A549 (cell line): ENCODE data around the gene FKBP4. TPM values are rescaled to one million over a fixed set of nuclear protein-coding genes. Genes with fewer than 3 reads are reported as not detected.
"Not testable (repeated sequence)": the region's sequence is repeated elsewhere in the genome, so short reads cannot be mapped to it uniquely, and the experiment has no call there.

Experiments used
- ATAC-seq, 2 experiments: fragments of 200-7000 bp in 1 of 2; fragments of >200 bp in 1 of 2; cut with Nextera tagmentation in 1 of 2; cut with Tn5 transposase in 1 of 2; 3 replicates each; pipeline versions ENCODE4 v1.8.0 to v1.9.1; 2018 to 2020; ENCODE audit warnings: mild to moderate bottlenecking in 1 of 2, moderate library complexity in 1 of 2
- CTCF ChIA-PET: fragments of 300-600 bp; sonication (Branson Sonifier 250); formaldehyde crosslinking; extraction: SDS; loops from one replicate; lab custom pipeline; 2021; ENCODE audit warnings: antibody characterized with exemption, inconsistent platforms; lab: Yijun Ruan, JAX
- POLR2A ChIA-PET: fragments of 350-600 bp; formaldehyde crosslinking; extraction: SDS; loops from one replicate; lab custom pipeline; 2021; ENCODE audit warnings: antibody characterized with exemption, inconsistent platforms; lab: Yijun Ruan, JAX
- DNase-seq, 2 experiments: peaks; one replicate each; pipeline versions ENCODE4 v3.0.0 to v3.0.0-alpha.2; 2011 to 2016; ENCODE audit warnings: low read depth in 1 of 2, low spot score in 1 of 2
- FAIRE-seq: peaks from 2 replicates; lab custom pipeline; 2011; peaks lifted over from hg19 to GRCh38; lab: Jason Lieb, UNC
- H3K27ac ChIP-seq, 2 experiments: fragments of >200 bp; sonication (Bioruptor Twin); formaldehyde crosslinking; 3 replicates each; pipeline ENCODE4 v1.5.1; 2016 to 2017
- H3K4me1 ChIP-seq: fragments of >200 bp; sonication (Bioruptor Twin); formaldehyde crosslinking; 3 replicates; pipeline ENCODE4 v1.6.1; 2016
- H3K4me2 ChIP-seq: fragments of >200 bp; sonication (Bioruptor Twin); formaldehyde crosslinking; 3 replicates; pipeline ENCODE4 v1.6.1; 2016
- H3K4me3 ChIP-seq: fragments of >200 bp; sonication (Bioruptor Twin); formaldehyde crosslinking; 3 replicates; pipeline ENCODE4 v1.5.1; 2016
- H3K9me3 ChIP-seq: fragments of >200 bp; sonication (Bioruptor Twin); formaldehyde crosslinking; 3 replicates; pipeline ENCODE4 v1.6.1; 2016
- ATOH8 ChIP-seq: fragments of 250-450 bp; sonication (Bioruptor Pico); IDR thresholded peaks from 2 replicates; pipeline ENCODE4 v1.5.0; 2020; ENCODE audit warnings: low read depth, mild to moderate bottlenecking, moderate library complexity
- CBX2 ChIP-seq: fragments of 200-600 bp; sonication (generic); IDR thresholded peaks from 2 replicates; pipeline ENCODE4 v1.6.1; 2016; ENCODE audit warnings: low read depth, mild to moderate bottlenecking, borderline replicate concordance
- CBX8 ChIP-seq: fragments of 200-600 bp; sonication (generic); IDR thresholded peaks from 2 replicates; pipeline ENCODE4 v1.6.1; 2016
- CEBPB ChIP-seq, 2 experiments: fragments of >200 bp in 1 of 2; sonication (Bioruptor Twin) in 1 of 2; formaldehyde crosslinking in 1 of 2; IDR thresholded peaks; 2 replicates each; pipeline ENCODE4 v1.6.1; 2012 to 2016
- EHMT2 ChIP-seq: fragments of 200-600 bp; sonication (generic); IDR thresholded peaks from 2 replicates; pipeline ENCODE4 v1.6.1; 2016; ENCODE audit warnings: antibody characterized with exemption, low read depth, mild to moderate bottlenecking, moderate library complexity
- EP300 ChIP-seq, 2 experiments: fragments of >200 bp; sonication (Bioruptor Twin); formaldehyde crosslinking; IDR thresholded peaks; 2 replicates in 1 of 2; 3 replicates in 1 of 2; pipeline ENCODE4 v1.6.1; 2016 to 2017
- HES2 ChIP-seq: fragments of >200 bp; sonication (Bioruptor Twin); formaldehyde crosslinking; IDR thresholded peaks from 2 replicates; pipeline ENCODE4 v1.6.1; 2016
- HMGXB4 ChIP-seq: fragments of 250-450 bp; sonication (Bioruptor Pico); IDR thresholded peaks from 2 replicates; pipeline ENCODE4 v1.5.0; 2021; ENCODE audit warnings: mild to moderate bottlenecking, moderate library complexity, borderline replicate concordance
- HOXA7 ChIP-seq: fragments of 250-450 bp; sonication (Bioruptor Pico); IDR thresholded peaks from 2 replicates; pipeline ENCODE4 v1.5.0; 2020; ENCODE audit warnings: mild to moderate bottlenecking, moderate library complexity
- JUN ChIP-seq, 2 experiments: fragments of >200 bp; sonication (Bioruptor Twin); formaldehyde crosslinking; IDR thresholded peaks; 2 replicates in 1 of 2; 3 replicates in 1 of 2; pipeline ENCODE4 v1.6.1; 2016 to 2017
- JUNB ChIP-seq: fragments of >200 bp; sonication (Bioruptor Twin); formaldehyde crosslinking; IDR thresholded peaks from 2 replicates; pipeline ENCODE4 v1.6.1; 2016
- KDM1A ChIP-seq: fragments of 200-600 bp; sonication (generic); IDR thresholded peaks from 2 replicates; pipeline ENCODE4 v1.6.1; 2016; ENCODE audit warnings: low read depth, mild to moderate bottlenecking
- KDM5A ChIP-seq: fragments of 200-600 bp; sonication (generic); IDR thresholded peaks from 2 replicates; pipeline ENCODE4 v1.6.1; 2016; ENCODE audit warnings: antibody characterized with exemption, mild to moderate bottlenecking
- MAFK ChIP-seq: fragments of 450-650 bp; IDR thresholded peaks from 2 replicates; pipeline ENCODE4 v1.6.1; 2014; ENCODE audit not compliant: partially characterized antibody
- MAX ChIP-seq: IDR thresholded peaks from 2 replicates; pipeline ENCODE4 v1.6.1; 2012
- MAZ ChIP-seq: fragments of 150-350 bp; IDR thresholded peaks from 2 replicates; pipeline ENCODE4 v1.6.1; 2014; ENCODE audit warnings: antibody characterized with exemption, low read depth, low read length, borderline replicate concordance
- NFE2L2 ChIP-seq: fragments of 150-350 bp; conservative IDR thresholded peaks from 2 replicates; pipeline ENCODE4 v1.6.1; 2014; ENCODE audit warnings: low read length
- NPAS2 ChIP-seq: fragments of 250-450 bp; sonication (Bioruptor Pico); IDR thresholded peaks from 2 replicates; pipeline ENCODE4 v1.8.0; 2022; ENCODE audit warnings: mild to moderate bottlenecking, moderate library complexity, borderline replicate concordance
- NR3C1 ChIP-seq: fragments of >200 bp; sonication (Bioruptor Twin); formaldehyde crosslinking; IDR thresholded peaks from 3 replicates; pipeline ENCODE4 v1.6.1; 2017
- PHF8 ChIP-seq: fragments of 200-600 bp; sonication (generic); IDR thresholded peaks from 2 replicates; pipeline ENCODE4 v1.6.1; 2016; ENCODE audit warnings: low read depth, mild to moderate bottlenecking, antibody characterized with exemption, moderate library complexity, borderline replicate concordance
- POLR2AphosphoS2 ChIP-seq: conservative IDR thresholded peaks from 2 replicates; pipeline ENCODE4 v1.6.1; 2012; ENCODE audit warnings: low read length, improper control_type of control experiment, inconsistent platforms
- RARB ChIP-seq: fragments of 250-450 bp; sonication (Bioruptor Pico); IDR thresholded peaks from 2 replicates; pipeline ENCODE4 v1.8.0; 2021; ENCODE audit warnings: mild to moderate bottlenecking, moderate library complexity
- TFCP2L1 ChIP-seq: fragments of 250-450 bp; sonication (Bioruptor Pico); IDR thresholded peaks from 2 replicates; pipeline ENCODE4 v1.5.0; 2021; ENCODE audit warnings: mild to moderate bottlenecking
- TP53 ChIP-seq: fragments of 250-450 bp; sonication (Bioruptor Pico); IDR thresholded peaks from 2 replicates; pipeline ENCODE4 v1.5.0; 2021; ENCODE audit warnings: mild to moderate bottlenecking, moderate library complexity
- USF2 ChIP-seq: fragments of 450-650 bp; IDR thresholded peaks from 2 replicates; pipeline ENCODE4 v1.6.1; 2014; ENCODE audit warnings: antibody characterized with exemption
- ZSCAN20 ChIP-seq: fragments of 250-450 bp; sonication (Bioruptor Pico); IDR thresholded peaks from 2 replicates; pipeline ENCODE4 v1.8.0; 2022; ENCODE audit warnings: mild to moderate bottlenecking, moderate library complexity
- WGBS: methylation state at CpG from one replicate; pipeline ENCODE4 v1.1.6; 2017; ENCODE audit errors: missing lambda C conversion rate; 5-methylcytosine and 5-hydroxymethylcytosine counted together
- polyA plus RNA-seq, 4 experiments: library from polyadenylated mRNA; depleted of rRNA in 3 of 4; stranded (reverse); fragments of >200 nt; fragmentation: RNase III in 1 of 4; extraction: RNeasy Plus Mini Kit Qiagen cat#74134 plus additional on column Dnase treatment in 1 of 4; gene quantifications; 2 replicates in 3 of 4; 3 replicates in 1 of 4; pipeline ENCODE4 v1.2.3, GENCODE V29; 2011 to 2017

The FKBP4 gene
- polyA plus RNA-seq, 2 of the 4 experiments (the other 2 are of a cell fraction): 108 to 137 TPM

GRCh38 chr12:2765608-2766007, 29.2 kb upstream of the FKBP4 start:
- Histone ChIP-seq H3K4me2 (no peak overlapping the region), H3K27ac (no peak overlapping the region), H3K4me3 (no peak overlapping the region), H3K9me3 (no peaks in the 10 kb centered on the region), H3K4me1 (no peaks in the 10 kb centered on the region)
- ATAC-seq: no peak
- no peak for FAIRE-seq
- POLR2A ChIA-PET: no interaction called here
- 3% methylated on average over 6 of the region's 6 CpGs for WGBS
- TF ChIP-seq USF2 (no peak), NPAS2 (CRISPR knock-in tag) (no peak)
- CTCF ChIA-PET: interaction anchor here (0.9 to 1.8 kb wide), 3 partner anchors 7 to 84 kb away, joined by 3 to 6 read pairs (median 5); no protein-coding TSS in a partner anchor
- no peak for DNase-seq

GRCh38 chr12:2768224-2768961, 26.4 kb upstream of the FKBP4 start:
- CTCF ChIA-PET: interaction anchor here (2.2 to 2.9 kb wide), 2 partner anchors 16 to 28 kb away, joined by 7 to 18 read pairs; no protein-coding TSS in a partner anchor

GRCh38 chr12:2769866-2770533, 24.8 kb upstream of the FKBP4 start:
- DNase-seq (no peak), FAIRE-seq (no peak)
- ChIA-PET CTCF (no interaction called here), POLR2A (no interaction called here)
- no peaks in the 10 kb centered on the region for H3K4me1 ChIP-seq
- no peaks in the 10 kb centered on the region for H3K9me3 ChIP-seq
- H3K4me2 ChIP-seq: no peak overlapping the region
- WGBS: 41% methylated on average over 11 of the region's 11 CpGs
- TF ChIP-seq POLR2AphosphoS2 (no peak), JUNB (no peak), KDM1A (no peak), KDM5A (no peak), HMGXB4 (no peak), ZSCAN20 (CRISPR knock-in tag) (no peak), CEBPB (IDR thresholded peaks at IDR 0.05) (no peak), MAFK (no peak)
- TF ChIP-seq, all 56 proteins: peak for 0
- ATAC-seq: no peak
- H3K4me3 ChIP-seq: no peak overlapping the region
- H3K27ac ChIP-seq: no peak overlapping the region

More at GRCh38 chr12:2768224-2768961, 26.4 kb upstream of the FKBP4 start:
- H3K4me2 ChIP-seq: no peak overlapping the region
- TF ChIP-seq TFCP2L1 (CRISPR knock-in tag) (no peak), USF2 (no peak), CBX8 (no peak), EHMT2 (no peak), JUN (IDR thresholded peaks at IDR 0.05) (no peak), MAX (no peak), POLR2AphosphoS2 (no peak), NR3C1 (no peak), EP300 (IDR thresholded peaks at IDR 0.05) (no peak), HOXA7 (CRISPR knock-in tag) (no peak), CBX2 (no peak), PHF8 (no peak), TP53 (CRISPR knock-in tag) (no peak), ATOH8 (CRISPR knock-in tag) (no peak), MAZ (no peak), RARB (CRISPR knock-in tag) (no peak), CEBPB (IDR thresholded peaks at IDR 0.05) (no peak), ZSCAN20 (CRISPR knock-in tag) (no peak), HES2 (no peak), NFE2L2 (no peak)
- H3K27ac ChIP-seq: no peak overlapping the region
- DNase-seq (no peak), FAIRE-seq (no peak), ATAC-seq (no peak)
- H3K4me1 ChIP-seq: no peaks in the 10 kb centered on the region
- no peak overlapping the region for H3K4me3 ChIP-seq
- POLR2A ChIA-PET: no interaction called here
- 6% methylated on average over 10 of the region's 10 CpGs for WGBS
- no peaks in the 10 kb centered on the region for H3K9me3 ChIP-seq

GRCh38 chr12:2770544-2770943, 24.2 kb upstream of the FKBP4 start:
- H3K9me3 ChIP-seq, POLR2A ChIA-PET, H3K4me1 ChIP-seq, H3K4me3 ChIP-seq, H3K27ac ChIP-seq, FAIRE-seq, DNase-seq, ATAC-seq, H3K4me2 ChIP-seq: not testable (repeated sequence)
- 51% methylated on average over 3 of the region's 3 CpGs for WGBS
- CTCF ChIA-PET: interaction anchor here (1.7 kb wide), 1 partner anchor 14 kb away, joined by 5 read pairs; no protein-coding TSS in a partner anchor
